ENCODE data around the gene DDX51. TPM values are rescaled to one million over a fixed set of nuclear protein-coding genes. Genes with fewer than 3 reads are reported as not detected.
"Not testable (repeated sequence)": the region's sequence is repeated elsewhere in the genome, so short reads cannot be mapped to it uniquely, and the experiment has no call there.

The DDX51 gene
- total RNA-seq, 1 experiment from 2014 or later, result 38.1 TPM

GRCh38 chr12:132103072-132103471, 41.0 kb downstream of the DDX51 start:
- H3K9ac ChIP-seq (ENCODE audit: low read length); H3K27ac ChIP-seq (ENCODE audit: low read depth, low read length); H3K4me2 ChIP-seq (ENCODE audit: low read length); RAD21 ChIA-PET (ENCODE audit: low non-redundant PET in 1 of 2, low total read pairs in 2 of 2, uncharacterized antibody in 2 of 2, unreplicated experiment in 2 of 2); ATAC-seq; BruUV-seq (replicated peaks); H3K4me3 ChIP-seq (replicated peaks in 1 of 2; ENCODE audit: low read depth in 1 of 2, low read length in 2 of 2); intact Hi-C loops (cut with micrococcal nuclease); H3K27me3 ChIP-seq (ENCODE audit: insufficient read depth, low read length); H3K36me3 ChIP-seq (ENCODE audit: control insufficient read depth in 1 of 2, insufficient read depth in 2 of 2, low read length in 2 of 2); DNase-seq (ENCODE audit: low read depth, low spot score); H2AFZ ChIP-seq (ENCODE audit: low read depth, low read length, poor library complexity, severe bottlenecking); POLR2A ChIA-PET; CTCF ChIA-PET; H4K20me1 ChIP-seq (ENCODE audit: insufficient read depth); H3K4me1 ChIP-seq (ENCODE audit: control insufficient read depth in 1 of 2, insufficient read depth in 2 of 2, low read length in 2 of 2); H3K9me3 ChIP-seq (ENCODE audit: control insufficient read depth in 1 of 2, insufficient read depth in 1 of 2, low read depth in 1 of 2, low read length in 2 of 2); H3K79me2 ChIP-seq (ENCODE audit: insufficient read depth, low read length); H3K9me2 ChIP-seq (ENCODE audit: insufficient read depth): not testable (repeated sequence)

DNA sequence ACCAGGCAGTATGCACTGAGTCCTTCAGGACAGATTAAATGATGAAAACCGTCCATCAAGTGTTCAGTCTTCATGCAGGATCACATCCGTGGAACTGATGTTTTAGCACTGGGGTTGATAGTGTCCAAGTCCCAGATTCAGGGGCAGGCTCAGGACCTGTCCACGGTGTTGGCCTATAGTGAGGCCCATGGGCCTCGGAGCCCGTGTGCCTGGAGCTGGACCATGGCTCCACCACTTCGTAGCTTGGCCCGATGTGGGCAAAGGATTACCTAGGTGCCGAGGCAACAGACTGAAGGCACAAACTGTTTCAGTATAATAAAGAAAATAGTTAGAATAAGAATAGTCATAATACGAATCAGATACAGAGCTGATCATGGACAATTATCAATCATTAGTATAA, 41.8 kb downstream of the DDX51 start:
- Histone ChIP-seq H3K36me3 (ENCODE audit: control insufficient read depth in 1 of 2, insufficient read depth in 2 of 2, low read length in 2 of 2) (no peaks in the 10 kb centered on the region), H3K9ac (ENCODE audit: low read length) (no peak overlapping the region), H3K79me2 (ENCODE audit: insufficient read depth, low read length) (no peaks in the 10 kb centered on the region), H3K27me3 (ENCODE audit: insufficient read depth, low read length) (no peaks in the 10 kb centered on the region), H4K20me1 (ENCODE audit: insufficient read depth) (no peaks in the 10 kb centered on the region), H3K9me3 (ENCODE audit: control insufficient read depth in 1 of 2, insufficient read depth in 1 of 2, low read depth in 1 of 2, low read length in 2 of 2) (no peaks in the 10 kb centered on the region), H3K4me1 (ENCODE audit: control insufficient read depth in 1 of 2, insufficient read depth in 2 of 2, low read length in 2 of 2) (no peaks in the 10 kb centered on the region), H3K4me2 (ENCODE audit: low read length) (no peak overlapping the region), H2AFZ (ENCODE audit: low read depth, low read length, poor library complexity, severe bottlenecking) (no peak overlapping the region), H3K27ac (ENCODE audit: low read depth, low read length) (no peak overlapping the region), H3K9me2 (ENCODE audit: insufficient read depth) (no peaks in the 10 kb centered on the region), H3K4me3 (replicated peaks in 1 of 2; ENCODE audit: low read depth in 1 of 2, low read length in 2 of 2) (no peak overlapping the region)
- no peak for ATAC-seq
- intact Hi-C loops (cut with micrococcal nuclease), result no loop called here
- CTCF ChIA-PET, result no interaction called here
- RAD21 ChIA-PET (ENCODE audit: low non-redundant PET in 1 of 2, low total read pairs in 2 of 2, uncharacterized antibody in 2 of 2, unreplicated experiment in 2 of 2), result no interaction called here
- DNase-seq (ENCODE audit: low read depth, low spot score), result no peak
- BruUV-seq (replicated peaks), result no TSS peak
- POLR2A ChIA-PET, result no interaction called here
- TF ChIP-seq ZBTB33 (IDR thresholded peaks at IDR 0.05; ENCODE audit: extremely low read depth, insufficient replicate concordance, low read length) (no peak), SIN3A (IDR thresholded peaks at IDR 0.05; ENCODE audit: low read depth) (no peak), TCF7L2 (IDR thresholded peaks at IDR 0.05; ENCODE audit: borderline replicate concordance, extremely low read depth, insufficient read depth, insufficient read length) (no peak), YY1 (IDR thresholded peaks at IDR 0.05; ENCODE audit: extremely low read depth, insufficient replicate concordance, low read depth, low read length) (no peak)
- TF ChIP-seq, protein P1, sequence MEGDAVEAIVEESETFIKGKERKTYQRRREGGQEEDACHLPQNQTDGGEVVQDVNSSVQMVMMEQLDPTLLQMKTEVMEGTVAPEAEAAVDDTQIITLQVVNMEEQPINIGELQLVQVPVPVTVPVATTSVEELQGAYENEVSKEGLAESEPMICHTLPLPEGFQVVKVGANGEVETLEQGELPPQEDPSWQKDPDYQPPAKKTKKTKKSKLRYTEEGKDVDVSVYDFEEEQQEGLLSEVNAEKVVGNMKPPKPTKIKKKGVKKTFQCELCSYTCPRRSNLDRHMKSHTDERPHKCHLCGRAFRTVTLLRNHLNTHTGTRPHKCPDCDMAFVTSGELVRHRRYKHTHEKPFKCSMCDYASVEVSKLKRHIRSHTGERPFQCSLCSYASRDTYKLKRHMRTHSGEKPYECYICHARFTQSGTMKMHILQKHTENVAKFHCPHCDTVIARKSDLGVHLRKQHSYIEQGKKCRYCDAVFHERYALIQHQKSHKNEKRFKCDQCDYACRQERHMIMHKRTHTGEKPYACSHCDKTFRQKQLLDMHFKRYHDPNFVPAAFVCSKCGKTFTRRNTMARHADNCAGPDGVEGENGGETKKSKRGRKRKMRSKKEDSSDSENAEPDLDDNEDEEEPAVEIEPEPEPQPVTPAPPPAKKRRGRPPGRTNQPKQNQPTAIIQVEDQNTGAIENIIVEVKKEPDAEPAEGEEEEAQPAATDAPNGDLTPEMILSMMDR (IDR thresholded peaks at IDR 0.05 in 2 of 3, conservative IDR thresholded peaks at IDR 0.05 in 1 of 3; ENCODE audit: borderline replicate concordance in 1 of 3, insufficient read depth in 1 of 3, low read depth in 2 of 3, low read length in 2 of 3), result no peak

All from HCT116 (cell line).